ENCODE data around the gene CMTR1.

DNA sequence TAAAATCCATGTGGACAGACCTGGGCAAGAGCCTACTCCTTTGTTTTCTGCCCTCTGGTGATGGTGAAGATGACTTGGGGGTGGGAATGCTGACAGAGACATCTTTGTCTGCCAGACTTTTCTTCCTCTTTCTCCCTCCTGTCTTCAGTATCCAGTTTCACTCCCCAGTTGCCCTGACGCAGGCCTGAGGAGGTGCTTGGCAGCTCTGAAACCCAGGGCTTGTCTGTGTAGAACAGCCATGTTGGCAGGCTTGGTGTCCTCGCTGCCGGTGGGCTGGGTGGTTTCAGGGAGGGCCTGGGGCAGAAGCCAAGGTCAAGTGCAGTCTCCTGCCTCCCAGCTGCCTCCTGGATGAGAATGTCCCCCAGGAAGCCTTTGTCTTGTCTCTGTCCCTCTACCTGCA, 44.2 kb downstream of the CMTR1 start:
- TF ChIP-seq, protein P1, sequence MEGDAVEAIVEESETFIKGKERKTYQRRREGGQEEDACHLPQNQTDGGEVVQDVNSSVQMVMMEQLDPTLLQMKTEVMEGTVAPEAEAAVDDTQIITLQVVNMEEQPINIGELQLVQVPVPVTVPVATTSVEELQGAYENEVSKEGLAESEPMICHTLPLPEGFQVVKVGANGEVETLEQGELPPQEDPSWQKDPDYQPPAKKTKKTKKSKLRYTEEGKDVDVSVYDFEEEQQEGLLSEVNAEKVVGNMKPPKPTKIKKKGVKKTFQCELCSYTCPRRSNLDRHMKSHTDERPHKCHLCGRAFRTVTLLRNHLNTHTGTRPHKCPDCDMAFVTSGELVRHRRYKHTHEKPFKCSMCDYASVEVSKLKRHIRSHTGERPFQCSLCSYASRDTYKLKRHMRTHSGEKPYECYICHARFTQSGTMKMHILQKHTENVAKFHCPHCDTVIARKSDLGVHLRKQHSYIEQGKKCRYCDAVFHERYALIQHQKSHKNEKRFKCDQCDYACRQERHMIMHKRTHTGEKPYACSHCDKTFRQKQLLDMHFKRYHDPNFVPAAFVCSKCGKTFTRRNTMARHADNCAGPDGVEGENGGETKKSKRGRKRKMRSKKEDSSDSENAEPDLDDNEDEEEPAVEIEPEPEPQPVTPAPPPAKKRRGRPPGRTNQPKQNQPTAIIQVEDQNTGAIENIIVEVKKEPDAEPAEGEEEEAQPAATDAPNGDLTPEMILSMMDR (IDR thresholded peaks at IDR 0.05 in 2 of 3, conservative IDR thresholded peaks at IDR 0.05 in 1 of 3; ENCODE audit: borderline replicate concordance in 1 of 3, insufficient read depth in 1 of 3, low read depth in 2 of 3, low read length in 2 of 3) = no peak
- no peak for TF ChIP-seq POLR2A (IDR thresholded peaks at IDR 0.05; ENCODE audit: borderline replicate concordance, extremely low read depth, insufficient read depth, insufficient read length)
- TF ChIP-seq RAD21 (IDR thresholded peaks at IDR 0.05; ENCODE audit: low read depth) = no peak
- TF ChIP-seq, protein P2, sequence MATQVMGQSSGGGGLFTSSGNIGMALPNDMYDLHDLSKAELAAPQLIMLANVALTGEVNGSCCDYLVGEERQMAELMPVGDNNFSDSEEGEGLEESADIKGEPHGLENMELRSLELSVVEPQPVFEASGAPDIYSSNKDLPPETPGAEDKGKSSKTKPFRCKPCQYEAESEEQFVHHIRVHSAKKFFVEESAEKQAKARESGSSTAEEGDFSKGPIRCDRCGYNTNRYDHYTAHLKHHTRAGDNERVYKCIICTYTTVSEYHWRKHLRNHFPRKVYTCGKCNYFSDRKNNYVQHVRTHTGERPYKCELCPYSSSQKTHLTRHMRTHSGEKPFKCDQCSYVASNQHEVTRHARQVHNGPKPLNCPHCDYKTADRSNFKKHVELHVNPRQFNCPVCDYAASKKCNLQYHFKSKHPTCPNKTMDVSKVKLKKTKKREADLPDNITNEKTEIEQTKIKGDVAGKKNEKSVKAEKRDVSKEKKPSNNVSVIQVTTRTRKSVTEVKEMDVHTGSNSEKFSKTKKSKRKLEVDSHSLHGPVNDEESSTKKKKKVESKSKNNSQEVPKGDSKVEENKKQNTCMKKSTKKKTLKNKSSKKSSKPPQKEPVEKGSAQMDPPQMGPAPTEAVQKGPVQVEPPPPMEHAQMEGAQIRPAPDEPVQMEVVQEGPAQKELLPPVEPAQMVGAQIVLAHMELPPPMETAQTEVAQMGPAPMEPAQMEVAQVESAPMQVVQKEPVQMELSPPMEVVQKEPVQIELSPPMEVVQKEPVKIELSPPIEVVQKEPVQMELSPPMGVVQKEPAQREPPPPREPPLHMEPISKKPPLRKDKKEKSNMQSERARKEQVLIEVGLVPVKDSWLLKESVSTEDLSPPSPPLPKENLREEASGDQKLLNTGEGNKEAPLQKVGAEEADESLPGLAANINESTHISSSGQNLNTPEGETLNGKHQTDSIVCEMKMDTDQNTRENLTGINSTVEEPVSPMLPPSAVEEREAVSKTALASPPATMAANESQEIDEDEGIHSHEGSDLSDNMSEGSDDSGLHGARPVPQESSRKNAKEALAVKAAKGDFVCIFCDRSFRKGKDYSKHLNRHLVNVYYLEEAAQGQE (IDR thresholded peaks at IDR 0.05; ENCODE audit: low read depth) = no peak
- no peak for TF ChIP-seq SP1 (IDR thresholded peaks at IDR 0.05; ENCODE audit: low read depth)
- TF ChIP-seq ZNF274 (IDR thresholded peaks at IDR 0.05; ENCODE audit: low read depth, low read length) = no peak

Data from HCT116 (cell line).